GM12875 (cell line): ENCODE results near the gene COL9A3.

Experiments used
- H3K4me3 ChIP-seq: one replicate; pipeline ENCODE4 v1.5.1; 2011; ENCODE audit warnings: low read depth, low read length, control low read depth
- TF ChIP-seq, protein P1 (sequence below): IDR thresholded peaks from 2 replicates; pipeline ENCODE4 v1.5.1; 2011; ENCODE audit warnings: low read depth, mild to moderate bottlenecking, control low read depth, inconsistent platforms, low read length, moderate library complexity, borderline replicate concordance; ENCODE audit not compliant: insufficient read depth

COL9A3 gene

DNA sequence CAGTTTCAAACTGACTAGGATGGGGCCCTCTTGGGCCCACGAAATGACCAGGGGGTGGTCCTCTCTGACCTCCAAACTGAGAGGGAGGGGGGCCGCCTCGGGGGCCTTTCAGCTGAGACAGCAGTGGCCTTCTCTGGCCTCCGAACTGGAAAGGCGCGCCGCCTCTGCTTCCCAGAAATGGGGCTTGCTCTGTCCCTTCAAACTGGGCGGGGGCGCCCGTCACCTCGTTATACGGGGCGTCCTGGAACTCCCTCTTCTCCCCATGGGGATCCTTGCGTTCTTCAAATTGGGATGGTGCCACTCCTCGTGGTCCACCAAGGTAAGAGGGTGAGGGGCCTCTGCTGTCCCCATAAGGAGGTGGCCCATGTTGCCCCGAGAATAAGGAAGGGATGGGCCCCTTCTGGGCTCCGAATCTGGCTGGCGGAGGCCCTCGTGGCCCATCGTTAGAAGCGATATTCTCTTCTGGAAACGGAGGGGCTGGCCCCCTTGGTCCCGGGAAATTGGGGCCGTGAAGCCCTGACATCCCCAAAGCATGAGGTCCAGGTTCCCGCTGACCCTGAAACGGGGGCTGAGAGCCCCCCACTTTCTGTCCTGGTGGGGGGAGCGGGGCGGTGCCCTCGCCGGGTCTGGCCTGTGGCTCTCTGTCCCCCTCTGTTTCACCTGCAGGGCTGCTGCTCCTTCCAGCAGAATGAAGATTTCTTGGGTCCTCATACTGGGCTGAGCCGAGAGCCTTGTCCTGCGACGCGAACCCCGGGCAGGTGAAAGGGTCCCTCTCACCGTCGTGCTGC, 63.5 kb downstream of the COL9A3 start:
- TF ChIP-seq, protein P1, sequence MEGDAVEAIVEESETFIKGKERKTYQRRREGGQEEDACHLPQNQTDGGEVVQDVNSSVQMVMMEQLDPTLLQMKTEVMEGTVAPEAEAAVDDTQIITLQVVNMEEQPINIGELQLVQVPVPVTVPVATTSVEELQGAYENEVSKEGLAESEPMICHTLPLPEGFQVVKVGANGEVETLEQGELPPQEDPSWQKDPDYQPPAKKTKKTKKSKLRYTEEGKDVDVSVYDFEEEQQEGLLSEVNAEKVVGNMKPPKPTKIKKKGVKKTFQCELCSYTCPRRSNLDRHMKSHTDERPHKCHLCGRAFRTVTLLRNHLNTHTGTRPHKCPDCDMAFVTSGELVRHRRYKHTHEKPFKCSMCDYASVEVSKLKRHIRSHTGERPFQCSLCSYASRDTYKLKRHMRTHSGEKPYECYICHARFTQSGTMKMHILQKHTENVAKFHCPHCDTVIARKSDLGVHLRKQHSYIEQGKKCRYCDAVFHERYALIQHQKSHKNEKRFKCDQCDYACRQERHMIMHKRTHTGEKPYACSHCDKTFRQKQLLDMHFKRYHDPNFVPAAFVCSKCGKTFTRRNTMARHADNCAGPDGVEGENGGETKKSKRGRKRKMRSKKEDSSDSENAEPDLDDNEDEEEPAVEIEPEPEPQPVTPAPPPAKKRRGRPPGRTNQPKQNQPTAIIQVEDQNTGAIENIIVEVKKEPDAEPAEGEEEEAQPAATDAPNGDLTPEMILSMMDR = no peak

DNA sequence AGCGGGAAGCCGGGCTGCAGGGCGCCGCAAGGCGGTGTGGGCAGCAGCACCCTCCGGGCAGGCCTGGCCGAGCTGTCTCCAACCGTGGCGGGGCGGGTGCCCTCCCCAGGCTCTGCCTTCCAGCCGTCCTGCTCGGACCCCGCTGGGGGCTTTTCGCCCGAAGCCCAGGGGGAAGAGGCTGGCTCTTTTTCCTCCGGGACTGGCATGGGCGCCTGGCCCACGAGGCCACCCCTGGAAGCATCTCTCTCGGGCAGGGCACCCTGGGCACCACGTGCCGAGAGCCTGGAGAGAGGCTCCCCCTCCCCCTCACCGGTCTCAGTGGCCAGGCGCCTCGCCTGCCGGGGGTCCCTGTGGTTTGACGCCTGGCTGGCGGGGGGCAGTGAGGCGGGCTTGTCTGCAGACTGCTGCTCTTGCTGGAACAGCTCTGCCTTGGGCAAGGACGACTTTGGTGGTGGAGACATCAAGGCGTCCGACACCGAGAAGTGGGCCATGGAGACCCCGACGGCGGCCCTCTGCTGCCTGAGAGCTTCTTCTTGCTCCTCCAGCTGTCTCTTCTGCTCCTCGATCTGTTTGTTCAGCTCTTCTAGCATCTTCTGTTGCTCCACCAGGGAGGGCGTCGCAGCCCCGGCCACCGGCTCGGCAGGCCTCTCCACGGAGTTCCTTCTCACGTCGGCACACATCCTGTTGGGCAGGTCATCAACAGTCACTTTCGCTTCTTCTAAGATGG, 64.2 kb downstream of the COL9A3 start:
- H3K4me3 ChIP-seq = no peak overlapping the region
- TF ChIP-seq, protein P1 = no peak

More for the DNA sequence above, 63.5 kb downstream of the COL9A3 start:
- H3K4me3 ChIP-seq = no peak overlapping the region

DNA sequence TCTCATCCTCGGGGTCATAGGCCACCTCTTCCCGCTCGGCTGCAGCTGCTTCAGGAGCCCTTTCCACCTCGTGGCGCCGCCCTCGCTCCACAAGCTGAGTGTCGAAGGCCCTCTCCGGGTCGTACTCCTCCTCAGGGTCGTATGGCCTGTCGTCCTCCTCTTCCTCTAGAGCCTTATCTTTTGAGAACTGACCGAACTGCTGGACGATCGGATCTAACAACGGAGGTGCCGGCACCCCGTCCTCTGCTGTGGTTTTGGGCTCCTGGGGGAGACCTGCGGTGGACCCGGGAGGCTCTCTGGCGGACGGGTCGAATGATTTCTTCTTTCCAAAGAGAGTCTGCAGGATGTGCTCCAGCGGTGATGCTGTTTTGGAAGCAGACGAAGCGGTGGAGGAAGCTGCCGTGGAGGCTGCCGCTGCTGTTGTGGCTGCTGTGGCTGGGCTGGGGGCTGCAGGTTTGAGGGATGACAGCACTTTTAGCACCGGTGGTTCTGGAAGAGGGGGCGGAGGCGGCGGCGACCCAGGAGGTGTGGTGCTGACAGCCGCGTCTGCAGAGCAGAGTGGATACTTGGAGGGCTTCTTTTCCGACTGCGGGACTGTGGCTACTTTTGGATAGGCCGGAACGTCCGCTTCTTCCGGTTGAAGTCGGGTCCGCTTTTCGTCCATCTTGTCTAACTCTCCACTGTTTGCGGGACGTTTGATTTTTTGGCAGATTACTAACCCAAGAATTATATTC, 65.0 kb downstream of the COL9A3 start:
- TF ChIP-seq, protein P1 = no peak
- no peak overlapping the region for H3K4me3 ChIP-seq

DNA sequence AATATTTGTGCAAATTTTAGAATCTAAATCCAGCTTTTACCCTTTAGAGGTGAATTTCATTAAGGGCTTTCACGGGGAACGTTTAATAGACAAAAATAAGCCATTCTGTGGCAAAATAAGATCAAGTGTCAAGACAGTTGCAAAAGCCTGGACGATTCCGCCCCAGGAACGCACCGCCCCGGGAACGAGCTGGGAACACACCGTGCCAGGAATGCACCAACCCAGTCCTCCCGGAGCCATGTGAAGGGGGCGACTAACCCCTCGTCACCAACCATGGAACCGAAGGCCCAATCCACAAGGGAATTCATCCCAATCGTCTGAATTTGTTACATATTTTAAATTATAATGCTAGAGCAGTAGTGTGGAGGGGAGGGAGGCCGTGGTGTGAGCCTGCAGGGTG, 65.6 kb downstream of the COL9A3 start:
- no peak overlapping the region for H3K4me3 ChIP-seq
- TF ChIP-seq, protein P1 = no peak

DNA sequence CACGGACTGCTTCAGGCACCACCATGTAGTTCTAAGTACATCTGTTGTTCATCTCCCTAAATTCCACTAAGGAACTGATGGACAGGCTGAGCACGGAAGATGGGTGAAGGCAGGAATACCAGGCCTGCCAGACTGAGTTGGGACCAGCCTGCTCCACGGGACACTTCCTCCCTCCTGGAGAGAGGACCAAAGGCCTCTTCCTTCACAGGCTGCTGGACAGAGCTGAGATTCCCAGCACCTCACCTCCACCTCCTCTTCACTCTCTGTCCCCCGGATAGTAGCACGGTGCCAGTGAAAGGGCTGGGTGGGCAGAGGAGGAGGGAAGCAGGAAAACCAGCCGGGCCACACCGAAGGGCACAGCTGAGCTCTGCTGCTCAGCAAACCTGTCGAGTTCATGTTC, 67.7 kb downstream of the COL9A3 start:
- TF ChIP-seq, protein P1 = no peak
- H3K4me3 ChIP-seq = no peak overlapping the region

DNA sequence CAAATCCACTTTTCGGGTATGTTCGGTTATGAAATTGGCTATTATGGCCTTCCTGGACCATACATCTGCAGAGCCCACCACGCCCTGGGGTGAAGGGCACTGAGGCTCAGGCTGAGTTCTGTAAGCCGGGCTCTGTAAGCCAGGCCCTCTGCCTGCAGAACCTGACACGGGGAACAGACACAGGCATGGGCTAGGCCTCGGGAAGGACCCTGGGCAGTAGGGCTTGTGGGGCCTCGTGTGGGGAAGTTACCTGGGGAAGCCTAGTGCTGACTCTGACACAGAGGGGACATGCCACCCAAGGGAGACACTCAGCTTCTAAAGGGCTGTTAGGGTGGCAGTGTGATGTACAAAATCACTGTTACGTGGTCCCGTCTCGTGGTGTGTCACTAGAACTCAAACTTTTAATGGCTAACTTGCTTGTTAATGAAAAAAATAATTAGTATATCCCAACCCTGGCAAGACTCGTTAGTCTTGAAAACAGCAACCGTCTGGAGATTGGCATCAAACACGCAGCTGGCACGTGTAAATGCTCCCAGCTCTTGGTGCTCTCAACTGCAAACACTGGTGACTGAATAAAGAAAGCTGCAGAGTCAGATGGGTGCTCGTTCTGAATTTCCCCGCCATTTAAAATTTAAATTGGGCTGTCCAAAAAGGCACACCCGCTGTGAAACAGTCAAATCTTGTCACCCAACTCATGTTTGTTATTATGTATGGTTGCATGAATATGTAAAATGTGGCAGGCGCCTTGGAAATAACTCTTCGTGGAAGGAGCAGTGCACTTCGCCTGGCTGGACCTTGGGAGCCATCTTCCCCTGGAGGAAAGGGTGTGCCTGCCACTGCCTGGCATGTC, 68.4 kb downstream of the COL9A3 start:
- H3K4me3 ChIP-seq = no peak overlapping the region
- TF ChIP-seq, protein P1 = no peak
